Measurements from ENCODE around the gene FITM1.

DNA sequence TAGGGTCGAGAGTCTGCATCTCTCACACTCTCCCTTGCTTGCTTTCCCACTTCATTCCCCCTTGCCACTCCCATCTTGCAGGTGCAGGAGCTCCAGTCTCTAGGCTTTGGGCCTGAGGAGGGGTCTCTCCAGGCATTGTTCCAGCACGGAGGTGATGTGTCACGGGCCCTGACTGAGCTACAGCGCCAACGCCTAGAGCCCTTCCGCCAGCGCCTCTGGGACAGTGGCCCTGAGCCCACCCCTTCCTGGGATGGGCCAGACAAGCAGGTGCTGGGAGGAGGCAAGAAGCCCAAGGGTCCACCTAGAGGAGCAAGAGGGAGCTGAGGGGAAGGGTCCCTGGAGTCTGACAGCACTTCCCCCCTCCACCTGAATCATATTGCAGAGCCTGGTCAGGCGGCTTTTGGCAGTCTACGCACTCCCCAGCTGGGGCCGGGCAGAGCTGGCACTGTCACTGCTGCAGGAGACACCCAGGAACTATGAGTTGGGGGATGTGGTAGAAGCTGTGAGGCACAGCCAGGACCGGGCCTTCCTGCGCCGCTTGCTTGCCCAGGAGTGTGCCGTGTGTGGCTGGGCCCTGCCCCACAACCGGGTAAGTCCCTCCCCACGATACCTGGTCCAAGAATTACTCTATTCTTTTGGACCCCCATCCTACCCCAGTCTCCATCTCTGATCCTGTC lies 21.1 kb downstream of the FITM1 start:
- TF ChIP-seq CTCF (IDR thresholded peaks at IDR 0.05) (no peak), POLR2A (IDR thresholded peaks at IDR 0.05) (no peak)
